ENCODE measurements around the gene OBSCN. TPM values are rescaled to one million over a fixed set of nuclear protein-coding genes. Genes with fewer than 3 reads are reported as not detected.

The OBSCN gene
- total and polyA plus RNA-seq, 2 of the 13 experiments (the other 11 are each of a cell fraction or from before 2014, with no cell fraction given): 0.20 TPM

- TF ChIP-seq HOMEZ (CRISPR knock-in tag; IDR thresholded peaks at IDR 0.05; ENCODE audit: low read depth): no peak
- no peak for TF ChIP-seq TEAD3 (CRISPR knock-in tag; optimal IDR thresholded peaks at IDR 0.05; ENCODE audit: borderline replicate concordance)
- TF ChIP-seq ZNF777 (CRISPR knock-in tag; IDR thresholded peaks at IDR 0.05): no peak
- no peak for TF ChIP-seq PPARG (CRISPR knock-in tag; conservative IDR thresholded peaks at IDR 0.05)
- TF ChIP-seq MTF1 (CRISPR knock-in tag; IDR thresholded peaks at IDR 0.05): no peak
Observed at GRCh38 chr1:228308085-228308601, 100.3 kb downstream of the OBSCN start (continued).

GRCh38 chr1:228308628-228309325 lies 100.9 kb downstream of the OBSCN start:
- DNase-seq (ENCODE audit: low spot score) (peak; percentile 3), FAIRE-seq (no peak), ATAC-seq (peak; percentile 62)
- Histone ChIP-seq H3K36me3 (replicated peaks in 1 of 2; ENCODE audit: control insufficient read depth in 1 of 2, insufficient read depth in 2 of 2, low read length in 2 of 2) (no peaks in the 10 kb centered on the region), H3K9me3 (ENCODE audit: low read length) (peaks cover 28% of the 10 kb centered on the region), H3K4me3 (replicated peaks in 1 of 3; ENCODE audit: insufficient read depth in 1 of 3, low read depth in 2 of 3, low read length in 3 of 3) (no peak overlapping the region), H2AFZ (ENCODE audit: low read length) (no peak overlapping the region), H3K27me3 (ENCODE audit: control insufficient read depth in 1 of 2, insufficient read depth in 2 of 2, low read length in 2 of 2) (peaks cover 6 to 29% of the 10 kb centered on the region in 2 experiments; a peak in 4 of 5 replicates), H4K20me1 (ENCODE audit: insufficient read depth, low read length) (no peaks in the 10 kb centered on the region), H3K79me2 (ENCODE audit: insufficient read depth, low read length) (no peaks in the 10 kb centered on the region), H3K4me1 (ENCODE audit: insufficient read depth, low read length) (no peaks in the 10 kb centered on the region), H3K27ac (ENCODE audit: extremely low read length, insufficient read depth, low read length) (no peak overlapping the region), H3K4me2 (ENCODE audit: low read depth, low read length) (no peak overlapping the region), H3K9ac (ENCODE audit: insufficient read depth, low read depth, low read length) (no peak overlapping the region)
- intact Hi-C loops (cut with micrococcal nuclease; ENCODE audit: unreplicated experiment) (no loop called here), in situ Hi-C loops (cut with HindIII; ENCODE audit: extremely low pct_ligation_motif_present, low pct_unique_long_range_greater_than_20kb) (no loop called here)
- POLR2A ChIA-PET: no interaction called here
- no peak for TF ChIP-seq ARID2 (CRISPR knock-in tag; IDR thresholded peaks at IDR 0.05; ENCODE audit: borderline replicate concordance)
- no peak for TF ChIP-seq TOPORS (CRISPR knock-in tag; IDR thresholded peaks at IDR 0.05)
- no peak for TF ChIP-seq THAP11 (CRISPR knock-in tag; IDR thresholded peaks at IDR 0.05)
- TF ChIP-seq PITX1 (CRISPR knock-in tag; IDR thresholded peaks at IDR 0.05): no peak
- no peak for TF ChIP-seq RBFOX2 (IDR thresholded peaks at IDR 0.05; ENCODE audit: low read depth, low read length)
- TF ChIP-seq ZBED4 (CRISPR knock-in tag; IDR thresholded peaks at IDR 0.05; ENCODE audit: borderline replicate concordance): no peak
- no peak for TF ChIP-seq ASH2L (IDR thresholded peaks at IDR 0.05; ENCODE audit: insufficient read length, low read depth, low read length)
- TF ChIP-seq PAWR (CRISPR knock-in tag; IDR thresholded peaks at IDR 0.05; ENCODE audit: borderline replicate concordance): no peak
- no peak for TF ChIP-seq SP1 (IDR thresholded peaks at IDR 0.05)
- no peak for TF ChIP-seq SP1 (CRISPR knock-in tag; IDR thresholded peaks at IDR 0.05)
- CTCF ChIA-PET (ENCODE audit: low intra/inter-chr PET ratio, low total read pairs): no interaction called here
- no TSS peak for BruUV-seq (replicated peaks)
- WGBS (ENCODE audit: low lambda C conversion rate): 10% methylated on average over 3 of the region's 8 CpGs
